Measurements from ENCODE around the gene M1AP. TPM values are rescaled to one million over a fixed set of nuclear protein-coding genes. Genes with fewer than 3 reads are reported as not detected.

Gene M1AP
- total RNA-seq, 1 experiment from 2014 or later = not detected

DNA sequence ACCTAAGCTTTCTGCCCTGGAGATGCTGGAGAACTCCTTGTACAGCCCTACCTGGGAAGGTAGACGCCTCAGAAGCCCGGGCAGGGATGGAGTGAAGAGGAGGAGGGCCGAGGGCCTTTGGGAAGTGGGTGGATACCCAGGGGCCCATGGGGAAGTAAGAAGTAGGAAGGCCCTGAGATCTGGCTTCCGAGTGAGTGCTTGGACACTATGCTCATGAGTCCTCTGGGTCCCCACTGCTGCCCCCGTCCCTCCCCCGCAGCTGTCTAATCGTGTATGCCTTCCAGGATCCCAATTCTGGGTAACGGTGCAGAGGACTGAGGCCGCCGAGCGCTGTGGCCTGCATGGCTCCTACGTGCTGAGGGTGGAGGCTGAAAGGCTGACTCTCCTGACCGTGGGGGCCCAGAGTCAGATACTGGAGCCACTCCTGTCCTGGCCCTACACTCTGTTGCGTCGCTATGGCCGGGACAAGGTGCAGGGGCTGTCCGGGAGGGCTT, 92.5 kb downstream of the M1AP start:
- no peak for DNase-seq (ENCODE audit: low read depth)
- in situ Hi-C loops (cut with HindIII; ENCODE audit: low pct_unique_long_range_greater_than_20kb, low sequenced_read_pairs) = no loop called here

DNA sequence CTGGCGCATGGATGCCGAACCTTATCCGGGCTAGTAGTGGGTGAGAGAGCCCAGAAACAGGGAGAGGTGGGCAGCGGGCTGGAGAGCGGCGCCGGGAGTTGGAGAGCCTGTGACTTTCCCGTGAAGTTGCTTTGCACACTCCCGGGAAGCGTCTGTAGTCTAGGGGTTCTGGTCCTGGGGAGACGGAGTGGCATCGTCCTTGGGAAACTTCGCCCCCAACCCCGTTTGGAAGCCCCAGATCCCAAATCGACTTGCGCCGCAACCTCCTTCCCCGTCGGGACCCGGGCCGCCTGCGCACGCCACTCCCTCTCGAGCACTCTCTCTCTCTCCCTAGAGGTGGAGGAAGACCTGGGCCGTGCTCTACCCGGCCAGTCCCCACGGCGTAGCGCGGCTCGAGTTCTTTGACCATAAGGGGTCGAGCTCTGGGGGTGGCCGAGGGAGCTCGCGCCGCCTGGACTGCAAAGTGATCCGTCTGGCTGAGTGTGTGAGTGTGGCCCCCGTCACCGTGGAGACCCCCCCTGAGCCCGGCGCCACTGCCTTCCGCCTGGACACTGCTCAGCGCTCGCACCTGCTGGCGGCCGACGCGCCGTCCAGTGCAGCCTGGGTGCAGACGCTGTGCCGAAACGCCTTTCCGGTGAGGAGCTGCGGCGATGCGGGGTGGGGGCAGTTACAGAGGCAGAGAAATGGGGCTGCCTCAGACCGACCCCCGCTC, 93.2 kb downstream of the M1AP start:
- DNase-seq (ENCODE audit: low read depth) = no peak
- in situ Hi-C loops (cut with HindIII; ENCODE audit: low pct_unique_long_range_greater_than_20kb, low sequenced_read_pairs) = no loop called here

DNA sequence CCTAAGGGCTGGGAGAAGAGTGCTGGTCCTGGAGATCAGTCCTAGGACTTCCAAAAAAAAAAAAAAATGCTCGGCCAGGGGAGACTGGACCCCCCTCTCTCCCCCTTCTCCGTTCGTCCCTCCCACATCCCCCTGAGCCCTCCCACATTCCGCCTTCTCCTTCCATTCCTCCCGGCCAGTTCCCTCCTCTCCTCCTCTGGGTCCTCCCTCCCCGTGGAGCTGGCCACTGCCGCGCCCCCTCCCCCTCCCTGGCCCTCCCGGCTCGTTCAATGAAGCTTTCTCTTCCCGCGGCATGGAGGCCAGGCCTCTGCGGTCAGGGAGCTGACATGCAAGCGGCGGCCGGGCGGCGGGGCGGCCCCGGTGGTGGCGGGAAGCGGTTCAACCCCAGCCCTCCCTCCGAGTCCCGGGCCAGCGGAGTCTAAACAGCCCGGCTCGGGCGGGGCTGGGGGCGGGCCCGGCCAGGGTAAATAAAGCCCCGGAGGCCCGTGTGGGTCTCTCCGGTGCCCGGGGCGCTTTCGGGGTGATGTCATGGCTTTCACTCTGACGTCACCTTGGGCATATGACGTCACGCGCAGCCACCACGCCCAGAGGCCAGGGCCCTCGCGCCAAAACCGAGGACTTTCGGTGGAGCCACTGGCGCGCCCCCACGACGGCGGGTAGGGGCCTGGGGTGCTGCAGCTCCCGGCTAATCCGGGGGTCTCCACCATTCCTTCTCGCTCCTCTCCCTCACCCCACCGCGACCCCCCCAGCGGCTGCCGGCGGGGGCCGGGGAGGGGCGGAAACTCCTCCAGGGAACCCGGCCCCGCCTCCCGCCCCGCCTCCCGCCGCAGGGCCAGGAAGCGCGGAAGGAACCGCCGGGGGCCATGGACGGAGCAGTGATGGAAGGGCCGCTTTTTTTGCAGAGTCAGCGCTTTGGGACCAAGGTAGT, 94.0 kb downstream of the M1AP start, which contains the start of the genes DOK1 and LOXL3:
DOK1 (plus strand) TSS at position 829 of the 928 bp plus-strand sequence; CDS start at position 864, 35 bp downstream.
LOXL3 (minus strand) TSS at position 51 of the 928 bp plus-strand sequence. CDS start 1,308 bp downstream, outside the sequence.
- in situ Hi-C loops (cut with HindIII; ENCODE audit: low pct_unique_long_range_greater_than_20kb, low sequenced_read_pairs) = no loop called here
- DNase-seq (ENCODE audit: low read depth) = peak; percentile 75

- in situ Hi-C loops (cut with HindIII; ENCODE audit: low pct_unique_long_range_greater_than_20kb, low sequenced_read_pairs) = no loop called here
- no peak for DNase-seq (ENCODE audit: low read depth)
These were observed 95.0 kb downstream of the M1AP start for GRCh38 chr2:74552914-74553811.

DNA sequence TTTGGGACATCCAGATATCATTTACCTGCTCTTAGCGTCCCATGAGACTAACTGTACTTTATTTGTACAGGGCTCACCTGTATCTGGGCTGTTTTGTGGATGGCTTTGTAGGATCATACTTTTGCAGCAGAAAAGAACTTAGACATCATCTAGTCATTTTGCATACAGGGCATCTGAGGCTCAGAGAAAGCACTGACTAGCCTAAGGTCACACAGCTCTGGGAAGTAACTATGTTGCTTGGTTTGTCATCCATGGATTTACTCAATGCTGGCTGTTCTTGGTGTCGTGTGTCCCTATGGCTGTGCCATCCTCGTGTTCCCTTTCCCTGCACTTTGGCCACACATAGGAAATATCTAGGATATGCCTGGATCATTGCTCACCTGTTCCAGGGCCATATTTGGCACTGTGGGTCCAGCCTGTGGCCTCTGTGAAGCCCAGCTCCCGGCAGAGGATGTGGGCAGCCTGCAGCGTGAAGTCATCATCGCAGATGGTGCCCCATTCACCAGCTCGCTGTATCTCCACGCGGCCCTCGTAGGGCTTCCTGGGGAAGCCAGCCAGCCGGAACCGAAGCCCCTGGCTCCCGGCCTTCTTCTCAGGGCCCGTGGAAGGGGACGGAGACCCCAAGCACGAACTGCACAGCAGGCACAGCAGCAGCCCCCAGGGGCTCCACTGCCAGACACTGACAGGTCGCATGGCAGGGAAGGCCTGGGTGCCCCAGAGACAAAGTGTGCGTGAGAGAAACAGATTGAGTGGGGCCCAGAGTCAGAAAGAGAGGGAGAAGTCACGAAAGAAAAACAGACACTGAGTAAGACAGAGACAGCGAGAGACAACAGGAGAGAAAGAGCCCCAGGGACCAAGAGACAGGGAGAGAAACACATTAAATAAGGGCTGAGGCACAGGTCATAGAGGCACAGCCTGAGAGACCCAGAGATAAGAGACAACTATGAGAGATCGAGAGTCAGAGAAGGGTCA, 95.9 kb downstream of the M1AP start:
- in situ Hi-C loops (cut with HindIII; ENCODE audit: low pct_unique_long_range_greater_than_20kb, low sequenced_read_pairs) = no loop called here
- DNase-seq (ENCODE audit: low read depth) = no peak

- no peak for DNase-seq (ENCODE audit: low read depth)
- in situ Hi-C loops (cut with HindIII; ENCODE audit: low pct_unique_long_range_greater_than_20kb, low sequenced_read_pairs) = no loop called here
These were observed 96.6 kb downstream of the M1AP start for GRCh38 chr2:74551530-74551929.

DNA sequence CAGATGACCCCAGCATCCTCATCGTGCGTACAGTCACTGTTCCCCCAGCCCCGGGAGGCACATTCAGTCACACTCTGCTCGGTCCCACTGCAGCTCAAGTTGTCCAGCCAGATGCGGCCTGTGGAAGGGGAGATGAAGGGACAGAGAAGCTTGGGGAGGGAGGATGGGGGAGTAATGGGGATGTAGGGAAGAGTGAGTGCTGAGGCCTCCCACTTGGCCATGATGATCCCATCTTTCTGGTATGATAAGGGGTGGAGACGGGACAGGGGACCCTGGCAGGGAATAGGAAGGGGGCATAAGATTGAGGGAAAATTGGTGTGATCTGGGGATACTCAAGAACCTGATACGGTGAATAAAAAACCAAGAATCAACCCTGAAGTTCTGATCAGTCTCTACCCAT, 97.9 kb downstream of the M1AP start:
- no peak for DNase-seq (ENCODE audit: low read depth)

GRCh38 chr2:74548900-74549826, 99.0 kb downstream of the M1AP start:
- in situ Hi-C loops (cut with HindIII; ENCODE audit: low pct_unique_long_range_greater_than_20kb, low sequenced_read_pairs) = no loop called here
- peak; percentile 71 for DNase-seq (ENCODE audit: low read depth)

More for the DNA sequence above, 97.9 kb downstream of the M1AP start:
- in situ Hi-C loops (cut with HindIII; ENCODE audit: low pct_unique_long_range_greater_than_20kb, low sequenced_read_pairs) = no loop called here

DNA sequence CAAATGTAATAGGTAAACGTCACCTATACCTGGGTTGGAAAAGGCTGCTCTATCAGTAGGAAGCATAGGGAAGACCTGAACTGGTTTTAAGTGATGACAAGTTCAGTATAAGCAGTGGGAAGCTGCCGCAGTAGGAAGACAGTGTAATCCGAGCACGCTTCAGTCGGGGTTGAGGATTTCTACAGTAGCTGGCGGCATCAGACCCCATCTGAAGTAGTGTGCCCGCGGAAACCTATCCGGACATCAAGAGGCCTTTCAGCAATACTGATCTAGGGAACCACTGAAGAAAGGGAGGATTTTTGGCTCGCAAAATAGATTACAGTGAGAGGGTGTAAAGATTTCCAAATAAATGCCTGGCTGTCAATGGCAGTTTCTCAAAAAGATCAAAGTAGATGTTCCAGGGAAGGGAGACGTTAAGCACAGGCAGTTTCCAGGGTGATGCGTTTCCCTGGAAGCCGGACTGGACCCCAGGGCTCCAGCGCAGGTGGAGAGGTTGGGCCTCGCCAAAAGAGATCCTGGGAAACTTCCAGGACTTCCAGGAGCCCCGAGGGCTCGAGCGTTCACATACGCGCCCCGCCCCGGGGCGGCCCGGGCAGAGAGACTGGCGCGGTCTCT, 99.7 kb downstream of the M1AP start:
- no peak for DNase-seq (ENCODE audit: low read depth)
- in situ Hi-C loops (cut with HindIII; ENCODE audit: low pct_unique_long_range_greater_than_20kb, low sequenced_read_pairs) = no loop called here

GRCh38 chr2:74546004-74546403, 102.1 kb downstream of the M1AP start:
- in situ Hi-C loops (cut with HindIII; ENCODE audit: low pct_unique_long_range_greater_than_20kb, low sequenced_read_pairs) = no loop called here
- no peak for DNase-seq (ENCODE audit: low read depth)

DNA sequence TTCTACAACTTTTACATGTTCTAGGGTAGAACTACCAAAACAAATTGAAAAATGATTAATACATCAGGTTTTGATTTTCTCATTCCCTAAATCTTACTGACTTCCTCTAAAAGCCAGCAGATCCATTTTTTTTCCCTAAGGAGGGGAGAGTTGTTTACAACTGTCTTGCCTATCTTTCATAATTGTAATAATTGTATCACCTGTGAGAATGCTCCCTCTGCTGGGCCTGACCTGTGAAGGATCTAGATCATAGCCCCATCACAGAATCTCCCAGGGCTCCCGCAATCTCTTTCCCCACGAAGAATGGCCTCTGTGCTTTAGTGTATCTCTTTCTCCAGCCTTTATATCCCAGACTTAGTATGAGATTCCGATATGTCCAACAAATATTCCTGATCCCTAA, 103.5 kb downstream of the M1AP start:
- no peak for DNase-seq (ENCODE audit: low read depth)

DNA sequence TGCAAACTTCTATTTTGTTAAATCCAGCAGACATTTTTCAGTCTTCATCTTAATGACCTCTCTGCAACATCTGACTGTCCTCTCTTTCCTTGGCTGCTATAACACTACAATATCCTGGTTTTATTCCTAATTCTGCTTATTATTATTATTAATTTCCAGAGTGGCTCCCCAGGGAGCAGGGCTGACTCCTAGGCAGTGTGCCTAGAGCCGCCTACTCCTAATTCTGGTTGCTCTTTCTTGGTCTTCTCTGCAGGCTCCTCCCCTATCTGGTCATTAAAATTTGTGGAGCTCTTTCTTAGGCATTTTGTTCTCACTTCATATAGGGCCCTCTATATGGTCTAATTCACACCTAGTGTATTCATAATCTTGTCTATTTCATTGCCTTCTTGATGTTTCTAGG, 105.2 kb downstream of the M1AP start:
- no peak for DNase-seq (ENCODE audit: low read depth)
- in situ Hi-C loops (cut with HindIII; ENCODE audit: low pct_unique_long_range_greater_than_20kb, low sequenced_read_pairs) = no loop called here

More for the DNA sequence above, 103.5 kb downstream of the M1AP start:
- in situ Hi-C loops (cut with HindIII; ENCODE audit: low pct_unique_long_range_greater_than_20kb, low sequenced_read_pairs) = no loop called here

- in situ Hi-C loops (cut with HindIII; ENCODE audit: low pct_unique_long_range_greater_than_20kb, low sequenced_read_pairs) = no loop called here
- DNase-seq (ENCODE audit: low read depth) = no peak
These were observed 107.8 kb downstream of the M1AP start for GRCh38 chr2:74540291-74540690.

GRCh38 chr2:74538881-74539339, 109.2 kb downstream of the M1AP start:
- in situ Hi-C loops (cut with HindIII; ENCODE audit: low pct_unique_long_range_greater_than_20kb, low sequenced_read_pairs) = no loop called here

GRCh38 chr2:74537140-74537539, 111.0 kb downstream of the M1AP start:
- in situ Hi-C loops (cut with HindIII; ENCODE audit: low pct_unique_long_range_greater_than_20kb, low sequenced_read_pairs) = no loop called here
- no peak for DNase-seq (ENCODE audit: low read depth)

More at GRCh38 chr2:74538881-74539339, 109.2 kb downstream of the M1AP start:
- DNase-seq (ENCODE audit: low read depth) = no peak
